Activated CD8-positive, alpha-beta memory T cell treated with anti-CD3 and anti-CD28 coated beads for 1 hour (primary cell): Measurements from ENCODE around the gene FKBP14.
"Not testable (repeated sequence)": the region's sequence is repeated elsewhere in the genome, so short reads cannot be mapped to it uniquely, and the experiment has no call there.

Source experiments
- DNase-seq, 2 donors: peaks; one replicate each; pipeline ENCODE4 v3.0.0-alpha.2; 2020; ENCODE audit warnings: low read depth in 1 of 2; ENCODE audit errors: extremely low read depth in 1 of 2

FKBP14 gene

DNA sequence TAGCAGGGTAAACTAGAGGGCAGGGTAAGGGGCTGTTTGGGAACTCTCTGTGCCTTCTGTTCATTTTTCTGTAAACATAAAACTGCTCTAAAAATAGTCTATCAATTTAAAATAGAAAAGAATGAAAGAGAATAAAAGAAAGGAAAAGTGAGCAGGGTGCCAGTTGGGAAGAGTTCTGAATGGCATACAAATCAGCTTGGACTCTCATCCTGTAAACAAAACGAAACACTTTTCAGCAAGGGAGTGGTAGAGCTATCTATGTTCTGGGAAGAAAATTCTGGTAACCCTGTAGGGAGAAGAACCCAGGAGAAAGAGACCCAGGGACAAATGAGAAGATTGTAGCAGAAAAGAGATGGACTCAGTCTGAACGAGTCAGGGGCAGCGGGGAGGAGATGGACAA lies 61.5 kb downstream of the FKBP14 start:
- no peak for DNase-seq

GRCh38 chr7:29962035-29962434 lies 64.5 kb downstream of the FKBP14 start:
- no peak for DNase-seq

DNA sequence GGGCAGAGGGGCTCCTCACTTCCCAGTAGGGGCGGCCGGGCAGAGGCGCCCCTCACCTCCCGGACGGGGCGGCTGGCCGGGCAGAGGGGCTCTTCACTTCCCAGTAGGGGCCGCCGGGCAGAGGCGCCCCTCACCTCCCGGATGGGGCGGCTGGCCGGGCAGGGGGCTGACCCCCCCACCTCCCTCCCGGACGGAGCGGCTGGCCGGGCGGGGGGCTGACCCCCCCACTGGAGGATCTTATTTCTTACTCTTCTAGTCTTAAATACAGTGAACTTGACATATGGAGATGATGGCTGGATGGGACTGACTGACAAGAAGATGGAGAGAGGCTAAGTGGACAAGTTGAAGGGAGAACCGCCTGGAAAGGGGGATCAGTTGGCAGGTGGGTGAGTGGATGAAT lies 64.9 kb downstream of the FKBP14 start:
- not testable (repeated sequence) for DNase-seq
